ENCODE data around the gene CHRNA9. TPM values are rescaled to one million over a fixed set of nuclear protein-coding genes. Genes with fewer than 3 reads are reported as not detected.
"Not testable (repeated sequence)": the region's sequence is repeated elsewhere in the genome, so short reads cannot be mapped to it uniquely, and the experiment has no call there.

Gene CHRNA9
- total RNA-seq, 1 experiment from 2014 or later, result not detected

DNA sequence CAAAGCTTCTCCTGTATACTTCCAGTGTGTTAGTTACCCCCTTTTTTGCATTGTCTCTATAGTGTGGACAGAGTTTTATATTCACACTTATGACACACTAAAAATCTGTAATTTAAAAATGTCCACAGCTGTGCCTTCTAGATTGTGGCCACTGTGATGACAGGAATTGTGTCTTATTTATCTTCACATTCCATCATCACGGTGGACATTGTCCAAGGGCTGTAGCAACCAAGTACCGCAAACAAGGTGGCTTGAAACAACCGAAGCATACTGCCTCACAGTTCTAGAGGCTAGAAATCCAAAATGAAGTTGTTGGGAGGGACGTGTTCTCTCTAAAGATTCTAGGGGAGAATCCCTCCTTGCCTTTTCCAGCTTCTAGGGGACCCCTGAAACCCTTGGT lies 32.3 kb downstream of the CHRNA9 start:
- DNase-seq (ENCODE audit: low read depth), result no peak
- in situ Hi-C loops (cut with HindIII; ENCODE audit: low pct_unique_long_range_greater_than_20kb, low sequenced_read_pairs), result no loop called here

DNA sequence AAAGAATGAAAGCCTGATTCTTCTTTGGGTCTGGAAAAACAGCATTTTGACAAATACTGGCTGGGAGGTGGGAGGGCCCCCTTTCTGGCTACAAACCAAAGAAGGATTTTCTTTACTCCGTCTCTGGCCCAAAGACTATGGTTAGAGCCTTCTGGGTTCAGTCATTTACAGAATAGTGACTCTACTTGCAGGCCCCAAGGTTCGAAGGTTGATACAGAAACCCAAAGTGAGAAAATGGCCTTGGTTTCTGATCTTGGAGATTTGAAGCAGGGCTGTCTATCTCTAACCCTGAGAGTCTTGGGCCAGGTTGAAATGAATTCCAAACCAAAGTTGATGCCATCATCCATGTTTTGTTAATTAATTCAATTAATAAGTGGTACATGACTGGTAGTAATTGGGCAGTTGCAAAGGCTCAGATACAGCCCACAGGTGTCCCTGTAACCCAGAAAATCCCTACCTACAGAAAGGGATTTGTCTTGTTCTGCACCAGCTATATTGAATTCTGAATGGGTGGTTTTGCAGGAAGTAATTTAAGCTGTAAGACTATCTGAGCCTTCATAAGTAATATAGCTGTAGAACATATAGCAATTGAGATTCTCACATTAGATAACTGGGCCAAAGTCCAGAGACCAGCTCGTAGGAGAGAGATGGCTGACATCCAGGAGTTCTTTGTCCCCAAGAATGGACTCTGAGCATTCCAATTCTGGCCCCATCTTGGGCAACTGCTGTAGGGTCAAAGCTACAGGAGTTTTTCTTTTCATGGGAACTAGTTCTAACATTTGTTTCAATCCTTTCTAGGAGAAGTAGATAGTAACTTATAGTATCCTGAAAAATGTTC lies 34.5 kb downstream of the CHRNA9 start:
- in situ Hi-C loops (cut with HindIII; ENCODE audit: low pct_unique_long_range_greater_than_20kb, low sequenced_read_pairs), result no loop called here
- no peak for DNase-seq (ENCODE audit: low read depth)

DNA sequence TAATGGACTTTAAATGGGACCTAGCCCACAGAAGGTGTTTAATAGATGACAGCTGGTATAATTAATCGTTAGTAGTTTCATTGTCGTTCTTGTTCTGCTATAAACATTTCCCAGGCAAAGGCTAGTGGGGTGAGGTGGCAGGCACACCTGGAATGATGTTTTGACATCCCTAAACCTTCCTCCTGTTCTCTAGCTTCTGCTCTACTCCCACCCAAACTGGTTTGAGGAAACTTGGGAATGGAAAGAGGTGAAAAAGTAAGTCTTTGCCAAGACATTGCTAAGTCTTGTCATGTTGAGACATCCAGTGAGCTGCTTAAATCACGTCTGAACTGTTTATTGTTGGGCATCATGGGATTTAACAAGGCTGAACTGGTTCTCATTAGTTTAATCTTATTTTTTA lies 37.5 kb downstream of the CHRNA9 start:
- in situ Hi-C loops (cut with HindIII; ENCODE audit: low pct_unique_long_range_greater_than_20kb, low sequenced_read_pairs), result no loop called here

DNA sequence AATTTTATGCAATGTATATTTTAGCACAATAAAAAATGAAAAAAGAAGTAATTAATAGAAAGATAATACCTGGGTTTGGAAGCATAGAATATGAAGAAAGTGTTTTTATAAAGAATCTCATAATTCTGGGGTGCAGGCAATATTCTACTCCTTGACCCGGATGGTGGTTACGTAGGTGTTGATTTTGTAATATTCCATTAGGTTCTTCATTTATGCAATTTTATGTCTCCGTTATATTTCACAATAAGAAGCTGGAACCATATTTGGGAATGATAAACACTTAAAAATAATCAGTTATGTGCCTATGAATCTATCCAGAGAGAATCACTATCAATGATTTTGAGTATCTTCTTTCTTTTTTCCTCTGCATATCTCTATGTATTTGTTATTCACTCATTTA lies 38.5 kb downstream of the CHRNA9 start:
- in situ Hi-C loops (cut with HindIII; ENCODE audit: low pct_unique_long_range_greater_than_20kb, low sequenced_read_pairs), result no loop called here
- no peak for DNase-seq (ENCODE audit: low read depth)

More for the DNA sequence above, 37.5 kb downstream of the CHRNA9 start:
- no peak for DNase-seq (ENCODE audit: low read depth)

DNA sequence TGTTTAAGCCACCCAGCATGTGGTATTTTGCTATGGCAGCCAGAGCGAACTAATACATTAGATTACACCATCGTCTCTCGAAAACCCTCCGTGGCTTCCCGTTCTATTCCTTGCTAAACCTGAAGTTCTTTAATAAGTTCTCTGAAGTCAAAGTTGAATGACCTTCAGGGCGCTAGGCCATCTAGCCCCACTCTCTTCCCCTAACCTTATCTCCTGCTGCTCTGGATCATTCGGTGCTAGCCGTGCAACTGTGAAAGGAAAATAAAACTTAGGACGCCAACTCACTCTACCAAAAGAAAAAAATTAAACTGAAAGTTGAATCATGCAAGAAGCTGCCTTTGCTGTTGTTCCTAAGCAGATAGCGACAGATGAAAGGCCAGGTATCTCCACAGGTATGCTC lies 40.0 kb downstream of the CHRNA9 start:
- in situ Hi-C loops (cut with HindIII; ENCODE audit: low pct_unique_long_range_greater_than_20kb, low sequenced_read_pairs), result no loop called here
- DNase-seq (ENCODE audit: low read depth), result no peak

DNA sequence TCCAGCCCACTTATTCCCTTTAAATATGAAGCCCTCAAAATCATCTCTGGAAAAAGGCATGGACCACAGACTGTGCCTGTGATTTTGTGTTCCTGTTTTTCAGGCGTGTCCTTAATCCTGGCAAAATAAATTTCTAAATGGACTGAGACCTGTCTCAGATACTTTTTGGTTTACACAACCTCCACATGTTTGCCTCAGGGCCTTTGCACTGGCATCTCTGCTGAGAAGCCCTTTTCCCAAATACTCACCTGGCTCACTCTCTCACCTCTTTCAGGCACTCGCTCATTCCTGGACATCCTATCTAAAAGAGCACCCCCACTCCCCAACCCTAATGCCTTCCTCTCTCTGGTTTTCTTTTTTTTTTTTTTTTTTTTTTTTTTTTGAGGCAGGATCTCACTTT lies 40.5 kb downstream of the CHRNA9 start:
- in situ Hi-C loops (cut with HindIII; ENCODE audit: low pct_unique_long_range_greater_than_20kb, low sequenced_read_pairs), result no loop called here
- no peak for DNase-seq (ENCODE audit: low read depth)

GRCh38 chr4:40377512-40378365 lies 42.6 kb downstream of the CHRNA9 start:
- peak; percentile 42 for DNase-seq (ENCODE audit: low read depth)
- in situ Hi-C loops (cut with HindIII; ENCODE audit: low pct_unique_long_range_greater_than_20kb, low sequenced_read_pairs), result no loop called here

DNA sequence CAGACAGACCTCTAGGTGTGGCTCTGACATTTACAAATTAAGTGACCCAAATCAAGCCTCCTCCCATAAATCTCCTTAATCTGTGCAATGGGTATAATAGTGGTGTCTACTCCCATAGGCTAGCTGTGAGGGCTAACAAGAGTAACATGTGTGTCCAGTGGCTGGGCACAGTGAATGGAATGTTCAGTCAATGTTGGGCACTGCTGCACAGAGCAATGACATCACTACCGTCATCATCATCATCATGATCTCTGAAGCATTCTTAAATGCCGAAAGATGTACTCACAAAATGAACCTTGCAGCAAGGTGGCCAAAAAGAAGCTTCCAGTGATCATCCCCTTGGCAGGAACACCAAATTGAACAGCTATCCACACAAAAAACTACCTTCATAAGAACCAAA lies 43.5 kb downstream of the CHRNA9 start:
- DNase-seq (ENCODE audit: low read depth), result no peak
- in situ Hi-C loops (cut with HindIII; ENCODE audit: low pct_unique_long_range_greater_than_20kb, low sequenced_read_pairs), result no loop called here

- DNase-seq (ENCODE audit: low read depth), result no peak
- in situ Hi-C loops (cut with HindIII; ENCODE audit: low pct_unique_long_range_greater_than_20kb, low sequenced_read_pairs), result no loop called here
Observed at GRCh38 chr4:40379248-40379647, 44.1 kb downstream of the CHRNA9 start.

DNA sequence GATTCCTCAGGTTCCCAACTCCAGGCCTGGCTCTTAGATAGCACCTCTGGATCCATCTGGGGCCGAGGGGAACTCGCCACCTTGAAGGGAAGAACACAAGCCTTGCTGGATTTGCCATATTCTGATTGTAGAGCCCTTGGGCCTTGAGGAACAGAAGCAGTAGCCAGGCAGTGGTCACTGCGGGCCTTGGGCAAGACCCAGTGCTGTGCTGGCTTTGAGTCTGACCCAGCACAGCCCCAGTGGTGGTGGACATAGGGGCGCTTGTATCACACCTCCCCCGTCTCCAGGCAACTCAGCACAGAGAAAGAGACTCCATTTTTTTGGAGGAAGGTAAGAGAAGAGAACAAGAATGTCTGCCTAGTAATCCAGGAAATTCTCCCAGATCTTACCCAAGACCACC lies 45.5 kb downstream of the CHRNA9 start:
- no peak for DNase-seq (ENCODE audit: low read depth)
- in situ Hi-C loops (cut with HindIII; ENCODE audit: low pct_unique_long_range_greater_than_20kb, low sequenced_read_pairs), result no loop called here

- DNase-seq (ENCODE audit: low read depth), result no peak
- in situ Hi-C loops (cut with HindIII; ENCODE audit: low pct_unique_long_range_greater_than_20kb, low sequenced_read_pairs), result no loop called here
Observed at GRCh38 chr4:40388239-40388638, 53.1 kb downstream of the CHRNA9 start.

- in situ Hi-C loops (cut with HindIII; ENCODE audit: low pct_unique_long_range_greater_than_20kb, low sequenced_read_pairs), result no loop called here
- DNase-seq (ENCODE audit: low read depth), result no peak
Observed at GRCh38 chr4:40389986-40390385, 54.9 kb downstream of the CHRNA9 start.

GRCh38 chr4:40392241-40392640 lies 57.1 kb downstream of the CHRNA9 start:
- in situ Hi-C loops (cut with HindIII; ENCODE audit: low pct_unique_long_range_greater_than_20kb, low sequenced_read_pairs), result not testable (repeated sequence)

GRCh38 chr4:40394236-40394635 lies 59.1 kb downstream of the CHRNA9 start:
- in situ Hi-C loops (cut with HindIII; ENCODE audit: low pct_unique_long_range_greater_than_20kb, low sequenced_read_pairs), result no loop called here
- no peak for DNase-seq (ENCODE audit: low read depth)

More at GRCh38 chr4:40392241-40392640, 57.1 kb downstream of the CHRNA9 start:
- not testable (repeated sequence) for DNase-seq (ENCODE audit: low read depth)

DNA sequence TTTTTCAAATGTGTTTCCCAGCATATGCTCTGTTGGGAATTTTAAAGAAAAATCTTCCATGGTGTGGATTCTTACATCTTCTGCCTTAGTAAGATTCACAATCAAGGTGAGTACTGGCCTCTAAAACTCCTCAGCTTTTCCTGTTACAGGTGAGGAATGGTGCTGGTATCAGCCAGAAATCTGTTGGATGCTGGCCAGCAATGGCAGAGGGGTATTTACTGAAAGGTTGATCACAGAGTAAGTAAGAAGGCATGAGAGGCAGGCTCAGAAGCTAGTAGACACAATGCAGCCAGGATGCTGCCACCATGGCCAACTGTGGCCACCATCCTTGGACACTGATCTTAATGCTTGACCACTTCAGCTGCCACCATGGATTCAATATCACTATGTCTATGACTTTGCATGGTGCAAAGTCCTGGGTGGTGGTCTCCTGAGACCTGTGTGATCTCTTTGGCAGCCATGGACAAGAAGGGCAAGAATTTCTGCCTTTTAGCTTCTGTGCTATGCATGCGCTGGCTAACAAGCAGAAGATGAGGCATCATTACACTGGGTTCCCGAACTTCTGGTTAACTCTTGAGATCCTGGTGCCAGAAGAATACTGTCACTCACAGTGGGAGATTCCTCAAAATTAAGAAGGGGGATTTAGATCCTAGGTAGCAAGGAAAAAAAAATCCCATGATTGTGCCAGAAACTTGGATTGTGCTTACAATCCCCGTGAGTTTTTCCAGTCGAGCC lies 60.2 kb downstream of the CHRNA9 start:
- no peak for DNase-seq (ENCODE audit: low read depth)

DNA sequence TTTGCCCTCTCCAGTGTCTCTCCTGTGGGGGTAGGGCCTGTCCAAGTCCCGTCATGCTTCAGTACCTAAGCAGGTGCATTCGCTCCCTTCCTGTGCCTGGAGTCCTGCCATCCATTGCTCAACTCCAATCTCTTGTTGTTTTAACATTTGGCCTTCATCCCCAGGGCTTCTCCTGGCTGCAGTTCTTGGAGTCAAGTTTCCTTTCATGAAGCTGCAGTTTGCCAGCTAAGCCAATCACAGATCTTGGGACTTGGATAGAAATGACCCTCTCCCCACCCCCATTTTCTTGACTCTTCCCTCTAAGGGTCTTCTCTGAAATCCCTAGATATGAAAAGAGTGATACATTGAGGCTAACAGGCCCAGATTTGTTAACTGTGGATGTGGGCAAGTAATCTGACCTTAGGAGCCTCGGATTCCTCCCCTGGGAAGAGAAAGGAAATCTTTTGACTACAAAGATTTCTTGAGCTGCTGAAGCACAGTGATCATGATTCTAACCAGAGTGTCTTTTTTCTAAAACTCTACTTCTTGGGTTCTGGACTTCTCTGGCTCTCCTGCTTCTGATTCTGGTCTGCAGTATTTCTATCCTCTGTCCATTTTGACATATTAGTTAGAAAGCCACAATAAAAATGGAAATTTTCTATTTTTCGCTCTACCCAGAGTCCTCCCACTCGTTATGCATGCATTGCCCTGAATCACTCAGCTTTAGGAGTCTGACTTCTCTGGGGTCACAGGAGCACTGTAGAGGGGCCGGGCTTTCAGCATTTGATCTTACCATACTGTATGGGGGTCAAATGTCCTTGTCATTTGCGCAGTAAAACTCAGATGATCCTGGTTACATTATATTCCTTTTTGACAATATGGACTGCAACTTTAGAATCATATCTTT lies 61.0 kb downstream of the CHRNA9 start:
- in situ Hi-C loops (cut with HindIII; ENCODE audit: low pct_unique_long_range_greater_than_20kb, low sequenced_read_pairs), result no loop called here
- DNase-seq (ENCODE audit: low read depth), result peak; percentile 85

More for the DNA sequence above, 60.2 kb downstream of the CHRNA9 start:
- in situ Hi-C loops (cut with HindIII; ENCODE audit: low pct_unique_long_range_greater_than_20kb, low sequenced_read_pairs), result no loop called here

GRCh38 chr4:40399578-40399977 lies 64.4 kb downstream of the CHRNA9 start:
- in situ Hi-C loops (cut with HindIII; ENCODE audit: low pct_unique_long_range_greater_than_20kb, low sequenced_read_pairs), result no loop called here
- DNase-seq (ENCODE audit: low read depth), result no peak

DNA sequence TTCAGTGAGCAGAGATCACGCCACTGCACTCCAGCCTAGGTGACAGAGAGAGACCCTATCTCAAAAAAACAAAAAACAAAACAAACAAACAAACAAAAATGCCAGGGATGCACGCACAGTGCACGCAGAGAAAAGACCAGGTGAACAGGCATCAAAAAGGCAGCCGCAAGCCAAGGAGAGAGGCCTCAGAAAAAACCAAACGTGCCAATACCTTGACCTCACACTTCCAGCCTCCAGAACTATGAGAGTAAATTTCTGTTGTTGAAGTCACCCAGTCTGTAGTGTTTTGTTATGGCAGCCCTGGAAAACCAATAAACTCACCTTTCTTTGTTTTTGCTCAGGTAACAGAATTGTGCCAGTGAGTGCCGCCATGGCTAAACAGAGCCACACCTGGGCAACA lies 66.0 kb downstream of the CHRNA9 start:
- DNase-seq (ENCODE audit: low read depth), result no peak
- in situ Hi-C loops (cut with HindIII; ENCODE audit: low pct_unique_long_range_greater_than_20kb, low sequenced_read_pairs), result no loop called here

All from Caki2 (cell line).